GM23338 (cell line): ENCODE data around the gene PLRG1. TPM values are rescaled to one million over a fixed set of nuclear protein-coding genes. Genes with fewer than 3 reads are reported as not detected.
A peak's percentile ranks its signal among the peaks of the same experiment; 100 is the strongest.

Source experiments
- ATAC-seq: fragments of 200-7000 bp; cut with Tn5 transposase; 3 replicates; pipeline ENCODE4 v1.9.1; 2020
- DNase-seq: peaks from one replicate; pipeline ENCODE4 v3.0.0-alpha.2; 2015; ENCODE audit warnings: low spot score
- H2AFZ ChIP-seq: fragments of 200-600 bp; sonication (generic); 2 replicates; pipeline ENCODE4 v1.8.0; 2016; ENCODE audit warnings: antibody characterized with exemption, mild to moderate bottlenecking, moderate library complexity
- H3F3A ChIP-seq: fragments of 200-600 bp; sonication (generic); replicated peaks from 2 replicates; pipeline ENCODE4 v1.8.0; 2017; ENCODE audit warnings: antibody characterized with exemption, mixed run types, low read depth
- H3K27ac ChIP-seq: fragments of 200-600 bp; sonication (generic); 2 replicates; pipeline ENCODE4 v1.6.1; 2016; ENCODE audit warnings: low read depth
- H3K27me3 ChIP-seq: fragments of 200-600 bp; sonication (generic); 2 replicates; pipeline ENCODE4 v1.8.0; 2016; ENCODE audit warnings: mild to moderate bottlenecking, mixed run types, moderate library complexity; ENCODE audit not compliant: insufficient read depth
- H3K36me3 ChIP-seq: fragments of 200-600 bp; sonication (generic); 2 replicates; pipeline ENCODE4 v1.8.0; 2016; ENCODE audit warnings: mild to moderate bottlenecking; ENCODE audit not compliant: insufficient read depth
- H3K4me1 ChIP-seq: fragments of 200-600 bp; sonication (generic); 2 replicates; pipeline ENCODE4 v1.8.0; 2016; ENCODE audit warnings: mild to moderate bottlenecking, moderate library complexity; ENCODE audit not compliant: insufficient read depth
- H3K4me2 ChIP-seq: fragments of 200-600 bp; sonication (generic); 2 replicates; pipeline ENCODE4 v1.7.1; 2017; ENCODE audit warnings: mixed run types
- H3K4me3 ChIP-seq: fragments of 200-600 bp; sonication (generic); 2 replicates; pipeline ENCODE4 v1.6.1; 2016; ENCODE audit warnings: mixed run types
- H3K79me2 ChIP-seq: fragments of 200-600 bp; sonication (generic); replicated peaks from 2 replicates; pipeline ENCODE4 v1.8.0; 2017; ENCODE audit warnings: mild to moderate bottlenecking; ENCODE audit not compliant: insufficient read depth
- H3K9me2 ChIP-seq: fragments of 200-600 bp; sonication (generic); 2 replicates; pipeline ENCODE4 v1.8.0; 2017; ENCODE audit not compliant: insufficient read depth
- H4K20me1 ChIP-seq: fragments of 200-600 bp; sonication (generic); replicated peaks from 2 replicates; pipeline ENCODE4 v1.8.0; 2017; ENCODE audit warnings: mild to moderate bottlenecking; ENCODE audit not compliant: insufficient read depth
- H3K27ac Mint-ChIP-seq: 2 replicates; pipeline ENCODE4 v1.8.0; 2020; ENCODE audit warnings: inconsistent platforms, mild to moderate bottlenecking, moderate library complexity, mixed read lengths
- H3K27me3 Mint-ChIP-seq: 3 replicates; pipeline ENCODE4 v1.8.0; 2022; ENCODE audit warnings: low read depth, mild to moderate bottlenecking, moderate library complexity, mixed read lengths, inconsistent platforms; ENCODE audit not compliant: insufficient read depth, poor library complexity
- H3K36me3 Mint-ChIP-seq: 3 replicates; pipeline ENCODE4 v1.8.0; 2021; ENCODE audit warnings: low read depth, mild to moderate bottlenecking, inconsistent platforms, moderate library complexity, mixed read lengths
- H3K4me1 Mint-ChIP-seq: 3 replicates; pipeline ENCODE4 v1.8.0; 2020; ENCODE audit warnings: mild to moderate bottlenecking, inconsistent platforms, mixed read lengths
- H3K4me3 Mint-ChIP-seq: 3 replicates; pipeline ENCODE4 v1.8.0; 2021; ENCODE audit warnings: moderate library complexity, mild to moderate bottlenecking, inconsistent platforms, mixed read lengths
- H3K9me3 Mint-ChIP-seq: 3 replicates; pipeline ENCODE4 v1.8.0; 2020; ENCODE audit warnings: moderate library complexity, mild to moderate bottlenecking, inconsistent platforms, mixed read lengths
- ETS1 ChIP-seq: IDR thresholded peaks from 2 replicates; pipeline ENCODE4 v1.6.1; 2016; ENCODE audit warnings: antibody characterized with exemption
- polyA plus RNA-seq: library from polyadenylated mRNA; unstranded; fragments of >200 nt; fragmentation: Nextera tagmentation; extraction: Ambion mirVana; gene quantifications from 2 replicates; pipeline ENCODE4 v1.2.1, GENCODE V29; 2016
- total RNA-seq: library from RNA; depleted of rRNA; stranded (reverse); fragments of >200 nt; shearing (Covaris generic); gene quantifications from 2 replicates; pipeline ENCODE4 v1.2.3, GENCODE V29; 2014
- TF ChIP-seq, protein P1 (sequence below), 2 experiments: fragments of 200-600 bp in 1 of 2; sonication (generic) in 1 of 2; conservative IDR thresholded peaks; 2 replicates each; pipeline versions ENCODE4 v1.5.1 to v1.6.1; 2016 to 2017; ENCODE audit warnings: antibody characterized with exemption in 2 of 2, low read depth in 2 of 2, mild to moderate bottlenecking in 2 of 2, moderate library complexity in 1 of 2
- TF ChIP-seq, protein P2 (sequence below): IDR thresholded peaks from one replicate; pipeline ENCODE4 v1.6.1; 2018; ENCODE audit warnings: antibody characterized with exemption; ENCODE audit not compliant: unreplicated experiment

Gene PLRG1
- total and polyA plus RNA-seq, 2 experiments from 2014 or later = 77.3 to 82.7 TPM

- Histone ChIP-seq H4K20me1 (no peaks in the 10 kb centered on the region), H3K27ac (no peak overlapping the region), H2AFZ (no peak overlapping the region), H3K36me3 (no peaks in the 10 kb centered on the region), H3K9me2 (no peaks in the 10 kb centered on the region), H3K79me2 (no peaks in the 10 kb centered on the region), H3F3A (no peaks in the 10 kb centered on the region), H3K4me3 (no peak overlapping the region), H3K4me1 (0 out of 2 replicates have a peak, but pooled peaks cover 3% of the 10 kb centered on the region), H3K4me2 (no peak overlapping the region), H3K27me3 (no peaks in the 10 kb centered on the region)
- Mint-ChIP-seq H3K36me3 (no peaks in the 10 kb centered on the region), H3K9me3 (no peaks in the 10 kb centered on the region; the same call in 2 of the 3 replicates), H3K27me3 (no peaks in the 10 kb centered on the region), H3K27ac (no peak overlapping the region), H3K4me1 (peaks cover 19% of the 10 kb centered on the region), H3K4me3 (no peak overlapping the region)
- ATAC-seq (peak; percentile 74), DNase-seq (peak; percentile 73)
- TF ChIP-seq, protein P1, sequence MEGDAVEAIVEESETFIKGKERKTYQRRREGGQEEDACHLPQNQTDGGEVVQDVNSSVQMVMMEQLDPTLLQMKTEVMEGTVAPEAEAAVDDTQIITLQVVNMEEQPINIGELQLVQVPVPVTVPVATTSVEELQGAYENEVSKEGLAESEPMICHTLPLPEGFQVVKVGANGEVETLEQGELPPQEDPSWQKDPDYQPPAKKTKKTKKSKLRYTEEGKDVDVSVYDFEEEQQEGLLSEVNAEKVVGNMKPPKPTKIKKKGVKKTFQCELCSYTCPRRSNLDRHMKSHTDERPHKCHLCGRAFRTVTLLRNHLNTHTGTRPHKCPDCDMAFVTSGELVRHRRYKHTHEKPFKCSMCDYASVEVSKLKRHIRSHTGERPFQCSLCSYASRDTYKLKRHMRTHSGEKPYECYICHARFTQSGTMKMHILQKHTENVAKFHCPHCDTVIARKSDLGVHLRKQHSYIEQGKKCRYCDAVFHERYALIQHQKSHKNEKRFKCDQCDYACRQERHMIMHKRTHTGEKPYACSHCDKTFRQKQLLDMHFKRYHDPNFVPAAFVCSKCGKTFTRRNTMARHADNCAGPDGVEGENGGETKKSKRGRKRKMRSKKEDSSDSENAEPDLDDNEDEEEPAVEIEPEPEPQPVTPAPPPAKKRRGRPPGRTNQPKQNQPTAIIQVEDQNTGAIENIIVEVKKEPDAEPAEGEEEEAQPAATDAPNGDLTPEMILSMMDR (conservative IDR thresholded peaks at IDR 0.05; ENCODE audit: low read depth in 2 of 2) = peak; percentile 72 to 81
- TF ChIP-seq, protein P2, sequence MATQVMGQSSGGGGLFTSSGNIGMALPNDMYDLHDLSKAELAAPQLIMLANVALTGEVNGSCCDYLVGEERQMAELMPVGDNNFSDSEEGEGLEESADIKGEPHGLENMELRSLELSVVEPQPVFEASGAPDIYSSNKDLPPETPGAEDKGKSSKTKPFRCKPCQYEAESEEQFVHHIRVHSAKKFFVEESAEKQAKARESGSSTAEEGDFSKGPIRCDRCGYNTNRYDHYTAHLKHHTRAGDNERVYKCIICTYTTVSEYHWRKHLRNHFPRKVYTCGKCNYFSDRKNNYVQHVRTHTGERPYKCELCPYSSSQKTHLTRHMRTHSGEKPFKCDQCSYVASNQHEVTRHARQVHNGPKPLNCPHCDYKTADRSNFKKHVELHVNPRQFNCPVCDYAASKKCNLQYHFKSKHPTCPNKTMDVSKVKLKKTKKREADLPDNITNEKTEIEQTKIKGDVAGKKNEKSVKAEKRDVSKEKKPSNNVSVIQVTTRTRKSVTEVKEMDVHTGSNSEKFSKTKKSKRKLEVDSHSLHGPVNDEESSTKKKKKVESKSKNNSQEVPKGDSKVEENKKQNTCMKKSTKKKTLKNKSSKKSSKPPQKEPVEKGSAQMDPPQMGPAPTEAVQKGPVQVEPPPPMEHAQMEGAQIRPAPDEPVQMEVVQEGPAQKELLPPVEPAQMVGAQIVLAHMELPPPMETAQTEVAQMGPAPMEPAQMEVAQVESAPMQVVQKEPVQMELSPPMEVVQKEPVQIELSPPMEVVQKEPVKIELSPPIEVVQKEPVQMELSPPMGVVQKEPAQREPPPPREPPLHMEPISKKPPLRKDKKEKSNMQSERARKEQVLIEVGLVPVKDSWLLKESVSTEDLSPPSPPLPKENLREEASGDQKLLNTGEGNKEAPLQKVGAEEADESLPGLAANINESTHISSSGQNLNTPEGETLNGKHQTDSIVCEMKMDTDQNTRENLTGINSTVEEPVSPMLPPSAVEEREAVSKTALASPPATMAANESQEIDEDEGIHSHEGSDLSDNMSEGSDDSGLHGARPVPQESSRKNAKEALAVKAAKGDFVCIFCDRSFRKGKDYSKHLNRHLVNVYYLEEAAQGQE = no peak
Measured at GRCh38 chr4:154506253-154506652, 43.9 kb downstream of the PLRG1 start.

DNA sequence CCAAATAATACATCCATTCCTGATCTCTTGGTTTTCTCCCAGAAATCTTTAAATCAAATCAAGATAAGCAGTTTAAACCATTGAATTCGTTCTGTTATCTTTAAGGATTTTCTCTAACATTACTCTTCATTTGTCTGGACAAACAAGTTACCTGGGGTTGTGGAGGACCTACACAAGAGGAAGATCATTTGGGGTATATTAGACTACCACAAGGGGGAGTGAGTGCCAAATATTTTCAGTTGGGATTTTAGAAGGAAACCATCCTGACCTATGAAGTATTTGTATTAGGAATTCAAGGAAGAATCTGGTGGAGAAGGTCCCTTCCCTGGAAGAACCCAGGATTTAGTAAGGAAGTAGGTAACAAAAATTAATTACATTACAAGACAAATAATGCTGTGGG is 46.6 kb downstream of the PLRG1 start:
- Histone ChIP-seq H3K27me3 (no peaks in the 10 kb centered on the region), H3F3A (no peaks in the 10 kb centered on the region), H3K36me3 (no peaks in the 10 kb centered on the region), H2AFZ (no peak overlapping the region; the same call in 1 of the 2 replicates), H3K4me2 (no peak overlapping the region), H3K9me2 (no peaks in the 10 kb centered on the region), H4K20me1 (no peaks in the 10 kb centered on the region), H3K4me3 (no peak overlapping the region), H3K4me1 (0 out of 2 replicates have a peak, but pooled peaks cover 3% of the 10 kb centered on the region), H3K27ac (no peak overlapping the region), H3K79me2 (no peaks in the 10 kb centered on the region)
- Mint-ChIP-seq H3K4me1 (peaks cover 12% of the 10 kb centered on the region), H3K9me3 (no peaks in the 10 kb centered on the region; the same call in 2 of the 3 replicates), H3K36me3 (no peaks in the 10 kb centered on the region), H3K4me3 (no peak overlapping the region), H3K27ac (no peak overlapping the region), H3K27me3 (no peaks in the 10 kb centered on the region)
- TF ChIP-seq, protein P1 (conservative IDR thresholded peaks at IDR 0.05; ENCODE audit: low read depth in 2 of 2) = peak; percentile 64 to 85
- no peak for TF ChIP-seq ETS1
- DNase-seq (peak; percentile 82), ATAC-seq (peak; percentile 74)
